Limb (tissue), 2 donors: ENCODE measurements around the gene NT5C1A.

Source experiments
- DNase-seq, 2 donors: peaks; one replicate each; pipeline ENCODE4 v3.0.0-alpha.2; 2016; ENCODE audit errors: extremely low spot score in 2 of 2

Gene NT5C1A

DNA sequence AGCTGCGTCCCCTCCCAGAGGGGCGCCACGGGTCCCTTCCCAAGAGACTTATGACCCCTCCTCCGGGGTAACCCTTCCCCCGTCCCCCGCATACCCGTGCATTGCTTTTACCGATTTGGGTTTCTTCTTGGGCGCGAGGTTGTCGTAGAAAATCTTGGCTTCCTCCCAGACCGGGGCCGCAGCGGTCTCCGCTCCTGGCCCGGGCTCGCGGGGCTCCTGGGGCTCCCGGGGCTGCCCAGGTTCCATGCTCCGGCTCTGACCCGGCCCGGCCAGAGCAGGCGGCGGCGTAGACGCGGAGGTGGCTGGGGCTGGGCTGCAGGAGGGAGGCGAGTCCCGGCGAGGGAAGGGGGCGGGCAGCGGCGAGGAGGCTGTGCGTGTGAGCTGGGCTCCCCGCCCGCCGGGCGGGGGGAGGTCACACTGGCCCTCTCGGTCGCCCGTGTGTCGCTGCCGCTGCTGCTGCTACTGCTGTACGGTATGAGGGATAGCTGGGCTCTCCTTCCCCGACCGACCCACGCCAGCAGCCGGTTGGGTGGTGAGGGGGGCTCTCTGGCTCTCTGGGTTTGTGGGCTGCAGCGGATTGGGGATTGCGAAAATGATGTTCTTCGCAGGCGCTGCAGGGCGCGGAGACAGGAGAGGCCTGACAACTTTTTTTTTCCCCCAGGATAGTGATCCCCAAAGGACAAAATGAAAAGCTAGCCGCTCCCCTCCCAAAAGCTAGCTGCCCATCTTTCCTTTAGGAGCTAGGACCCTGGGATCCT is at the start of gene NT5C1A:
TSS of gene NT5C1A (minus strand) at position 315 of the 758 bp plus-strand sequence. CDS start at position 246, 69 bp downstream.
- DNase-seq: peak in 1 of 2 donors; percentile 62

- DNase-seq: no peak
Observed at GRCh38 chr1:39721664-39722063, 49.8 kb upstream of the NT5C1A start.

- DNase-seq: peak in 1 of 2 donors; percentile 79
Observed at GRCh38 chr1:39720094-39720999, 48.4 kb upstream of the NT5C1A start.

- DNase-seq: no peak
Observed at GRCh38 chr1:39717809-39718208, 45.9 kb upstream of the NT5C1A start.

GRCh38 chr1:39713557-39713956 is 41.6 kb upstream of the NT5C1A start:
- no peak for DNase-seq

GRCh38 chr1:39711966-39712340 is 40.0 kb upstream of the NT5C1A start:
- DNase-seq: no peak

- DNase-seq: no peak
Observed at GRCh38 chr1:39711104-39711965, 39.4 kb upstream of the NT5C1A start.

- DNase-seq: no peak
Observed at GRCh38 chr1:39707506-39707905, 35.6 kb upstream of the NT5C1A start.

- no peak for DNase-seq
Observed at GRCh38 chr1:39704757-39705156, 32.9 kb upstream of the NT5C1A start.

GRCh38 chr1:39701049-39701439 is 29.1 kb upstream of the NT5C1A start:
- DNase-seq: peak in 1 of 2 donors; percentile 50

DNA sequence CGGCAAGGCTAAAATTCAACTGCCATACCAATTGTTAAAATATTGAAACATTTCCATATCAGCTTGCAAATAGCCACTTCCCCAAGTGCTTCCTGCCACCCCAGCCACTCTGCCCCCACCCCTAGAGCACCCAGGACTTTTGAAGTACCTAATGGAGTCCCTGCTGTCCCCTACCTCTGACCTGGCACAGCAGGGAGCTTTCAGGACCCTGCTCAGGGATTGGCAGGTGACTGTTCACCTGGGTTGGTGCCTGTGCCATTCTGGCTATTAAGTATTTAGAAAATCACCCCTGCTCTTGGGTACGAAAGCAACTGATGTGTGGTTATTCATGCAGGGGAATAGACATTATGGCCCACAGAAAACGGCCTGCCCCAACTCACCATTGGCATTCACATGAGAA is 28.4 kb upstream of the NT5C1A start:
- no peak for DNase-seq

- no peak for DNase-seq
Observed at GRCh38 chr1:39699419-39699818, 27.5 kb upstream of the NT5C1A start.

DNA sequence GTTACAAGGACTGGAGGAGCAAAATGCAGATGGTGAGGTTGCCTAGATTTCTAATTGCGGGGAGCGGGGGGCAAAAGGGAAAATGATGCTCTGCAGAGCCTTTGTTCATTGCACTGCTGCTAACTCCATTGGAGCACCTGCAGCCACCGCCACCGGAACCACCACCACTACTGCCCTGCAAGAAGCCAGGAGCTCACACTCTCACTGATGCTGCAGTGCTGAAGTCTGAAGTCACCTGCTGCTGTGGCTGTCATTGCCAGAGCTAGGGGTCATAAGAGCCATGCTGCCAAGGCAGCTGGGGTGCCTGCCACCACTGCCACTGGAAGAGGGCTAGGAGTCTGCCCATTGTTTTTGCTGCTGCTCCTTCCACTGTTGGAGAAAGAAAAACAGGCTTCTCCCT is 26.7 kb upstream of the NT5C1A start:
- no peak for DNase-seq

- no peak for DNase-seq
Observed at GRCh38 chr1:39696448-39696847, 24.5 kb upstream of the NT5C1A start.

DNA sequence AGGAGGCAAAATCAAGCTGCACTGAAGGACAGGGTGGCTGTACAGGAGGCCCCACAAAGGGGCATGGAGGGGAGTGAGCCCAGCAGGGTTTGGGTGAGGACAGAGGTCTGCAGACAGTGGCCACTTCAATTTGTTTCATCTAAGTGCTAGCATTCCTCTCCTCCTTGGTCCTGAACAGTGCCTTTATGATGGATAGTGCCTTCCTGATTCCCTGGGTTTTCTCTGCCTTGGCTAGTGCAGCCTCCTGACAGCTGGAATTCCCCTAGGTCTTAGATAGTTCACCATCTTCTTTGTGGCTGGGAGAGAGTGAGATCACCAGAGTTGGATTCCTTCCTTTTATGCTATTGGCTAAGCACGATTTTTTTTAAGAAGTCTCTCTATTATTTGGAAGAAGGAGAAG is 23.1 kb upstream of the NT5C1A start:
- DNase-seq: no peak

GRCh38 chr1:39694026-39694425 is 22.1 kb upstream of the NT5C1A start:
- DNase-seq: no peak

GRCh38 chr1:39692152-39693074 is 20.5 kb upstream of the NT5C1A start:
- peak in 1 of 2 donors; percentile 56 for DNase-seq

DNA sequence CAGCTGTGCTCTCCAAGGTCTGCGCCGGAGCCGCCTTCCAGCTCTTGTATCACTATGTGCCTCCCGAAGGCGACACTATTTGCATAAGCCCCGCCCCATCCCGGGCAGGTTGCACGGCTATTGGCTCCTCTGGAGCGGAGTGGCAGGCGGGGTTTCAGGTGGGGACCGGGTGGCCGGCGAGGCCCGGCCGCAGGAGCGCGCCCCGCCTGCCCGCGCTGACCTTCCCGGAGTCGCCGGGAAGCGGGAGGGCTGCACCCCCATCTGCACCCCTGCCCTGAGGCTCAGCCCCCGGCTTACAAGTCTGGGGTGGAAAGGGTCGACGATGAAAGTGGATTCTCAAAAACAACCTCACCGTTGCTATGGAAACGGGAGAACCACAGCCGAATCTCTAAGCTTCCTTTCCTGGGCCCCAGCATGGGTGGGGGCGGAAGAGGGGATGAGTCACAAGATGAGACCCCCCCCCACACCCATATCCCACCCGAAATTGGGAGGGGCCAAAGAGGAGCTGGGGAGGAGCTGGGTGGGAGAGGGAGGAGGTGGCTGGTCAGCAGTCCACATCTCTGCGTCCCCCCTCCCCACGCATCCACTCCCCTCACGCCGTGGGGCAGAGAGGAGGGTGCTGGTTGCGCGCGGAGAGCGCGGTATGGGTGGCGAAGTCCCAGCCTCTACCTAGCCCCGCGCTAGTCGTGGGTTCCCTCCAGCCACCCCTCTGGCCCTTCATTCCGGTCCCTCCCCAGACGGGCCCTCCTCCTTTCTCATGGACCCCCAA is 19.7 kb upstream of the NT5C1A start, which contains the start of gene HPCAL4:
TSS of gene HPCAL4 (minus strand) at position 51 of the 769 bp plus-strand sequence. CDS start 6,830 bp downstream, outside the sequence.
- DNase-seq: peak; percentile 73 to 92

DNA sequence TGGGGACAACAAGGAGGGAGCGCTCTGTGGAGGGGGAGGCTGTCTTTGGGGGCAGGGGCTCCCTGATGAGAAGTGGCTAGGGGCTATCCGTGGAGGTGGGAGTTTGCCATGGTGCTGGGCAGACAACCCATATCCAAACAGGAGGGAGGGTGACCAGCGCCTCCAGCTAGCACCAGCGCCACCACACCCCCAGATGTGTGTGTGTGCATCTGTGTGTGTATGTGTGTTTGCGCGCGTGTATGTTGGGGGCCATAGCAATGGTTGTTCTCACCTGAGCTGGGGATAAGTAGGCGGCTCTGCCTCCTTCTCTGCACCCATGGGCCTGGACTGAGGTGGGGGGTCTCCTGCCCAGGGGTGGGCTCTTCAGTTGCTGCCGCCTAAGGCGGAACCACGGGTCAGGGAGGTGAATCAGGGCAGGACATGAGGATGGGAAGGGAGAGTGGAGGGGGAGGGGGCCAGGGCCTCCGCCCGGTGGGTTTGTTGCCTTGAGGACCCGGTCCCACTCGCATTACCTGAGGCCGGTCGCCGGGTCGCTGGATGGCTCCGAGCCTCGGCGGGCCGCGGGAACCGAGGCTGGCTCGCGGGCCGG is 19.0 kb upstream of the NT5C1A start:
- DNase-seq: no peak
